Type B pancreatic cell (in vitro differentiated cells): Measurements from ENCODE around the gene TNFRSF6B. TPM values are rescaled to one million over a fixed set of nuclear protein-coding genes. Genes with fewer than 3 reads are reported as not detected.
A peak's percentile ranks its signal among the peaks of the same experiment; 100 is the strongest.
"Not testable (repeated sequence)": the region's sequence is repeated elsewhere in the genome, so short reads cannot be mapped to it uniquely, and the experiment has no call there.

ENCODE experiments used
- DNase-seq: peaks from one replicate; pipeline ENCODE4 v3.0.0; 2021; ENCODE audit warnings: mixed read lengths; ENCODE audit not compliant: unreplicated experiment; ENCODE audit errors: extremely low spot score
- H3K27ac Mint-ChIP-seq: 2 replicates; pipeline ENCODE4 v1.8.0; 2021; ENCODE audit warnings: mild to moderate bottlenecking, mixed read lengths
- H3K27me3 Mint-ChIP-seq: 2 replicates; pipeline ENCODE4 v1.8.0; 2021; ENCODE audit warnings: mixed read lengths
- H3K36me3 Mint-ChIP-seq: 2 replicates; pipeline ENCODE4 v1.8.0; 2021; ENCODE audit warnings: mixed read lengths
- H3K4me1 Mint-ChIP-seq: one replicate; pipeline ENCODE4 v1.8.0; 2021; ENCODE audit warnings: mixed read lengths; ENCODE audit not compliant: unreplicated experiment
- H3K4me3 Mint-ChIP-seq: 2 replicates; pipeline ENCODE4 v1.8.0; 2021; ENCODE audit warnings: mild to moderate bottlenecking, mixed read lengths
- H3K9me3 Mint-ChIP-seq: 2 replicates; pipeline ENCODE4 v1.8.0; 2021; ENCODE audit warnings: mixed read lengths
- long read RNA-seq: library from polyadenylated mRNA; unstranded; transcript quantifications from one replicate; pipeline ENCODE4 v2.0.0, GENCODE V29; 2020
- total RNA-seq: library from RNA; stranded (reverse); gene quantifications from 2 replicates; pipeline ENCODE4 v1.2.1, GENCODE V29; 2021; ENCODE audit warnings: low replicate concordance
- TF ChIP-seq, protein P1 (sequence below): fragments of 200-600 bp; sonication (generic); conservative IDR thresholded peaks from 2 replicates; pipeline ENCODE4 v1.5.0; 2021; ENCODE audit warnings: antibody characterized with exemption, mild to moderate bottlenecking

Gene TNFRSF6B
- not detected in 2 replicates for total RNA-seq
- long read RNA-seq, result 0 reads

- Mint-ChIP-seq H3K27ac (peak within 1 kb of the TSS; percentile 51), H3K9me3 (no peaks in the 10 kb centered on the region), H3K4me1 (no peaks in the 10 kb centered on the region), H3K36me3 (no peaks in the 10 kb centered on the region), H3K4me3 (no peak within 1 kb of the TSS), H3K27me3 (no peaks in the 10 kb centered on the region)
- TF ChIP-seq, protein P1, sequence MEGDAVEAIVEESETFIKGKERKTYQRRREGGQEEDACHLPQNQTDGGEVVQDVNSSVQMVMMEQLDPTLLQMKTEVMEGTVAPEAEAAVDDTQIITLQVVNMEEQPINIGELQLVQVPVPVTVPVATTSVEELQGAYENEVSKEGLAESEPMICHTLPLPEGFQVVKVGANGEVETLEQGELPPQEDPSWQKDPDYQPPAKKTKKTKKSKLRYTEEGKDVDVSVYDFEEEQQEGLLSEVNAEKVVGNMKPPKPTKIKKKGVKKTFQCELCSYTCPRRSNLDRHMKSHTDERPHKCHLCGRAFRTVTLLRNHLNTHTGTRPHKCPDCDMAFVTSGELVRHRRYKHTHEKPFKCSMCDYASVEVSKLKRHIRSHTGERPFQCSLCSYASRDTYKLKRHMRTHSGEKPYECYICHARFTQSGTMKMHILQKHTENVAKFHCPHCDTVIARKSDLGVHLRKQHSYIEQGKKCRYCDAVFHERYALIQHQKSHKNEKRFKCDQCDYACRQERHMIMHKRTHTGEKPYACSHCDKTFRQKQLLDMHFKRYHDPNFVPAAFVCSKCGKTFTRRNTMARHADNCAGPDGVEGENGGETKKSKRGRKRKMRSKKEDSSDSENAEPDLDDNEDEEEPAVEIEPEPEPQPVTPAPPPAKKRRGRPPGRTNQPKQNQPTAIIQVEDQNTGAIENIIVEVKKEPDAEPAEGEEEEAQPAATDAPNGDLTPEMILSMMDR, result no peak
- no peak for DNase-seq
Observed at GRCh38 chr20:63696628-63697356, at the start of gene TNFRSF6B. TSS of gene TNFRSF6B (plus strand) at chr20:63696652. CDS start at chr20:63696768, 116 bp downstream.

- H3K4me3 Mint-ChIP-seq, result no peak overlapping the region
- TF ChIP-seq, protein P1, result no peak
- DNase-seq, result no peak
- H3K4me1 Mint-ChIP-seq, result no peaks in the 10 kb centered on the region
- H3K36me3 Mint-ChIP-seq, result no peaks in the 10 kb centered on the region
- H3K9me3 Mint-ChIP-seq, result no peaks in the 10 kb centered on the region
- H3K27me3 Mint-ChIP-seq, result no peaks in the 10 kb centered on the region
- no peak overlapping the region for H3K27ac Mint-ChIP-seq
Observed at GRCh38 chr20:63648190-63648589, 48.3 kb upstream of the TNFRSF6B start.

DNA sequence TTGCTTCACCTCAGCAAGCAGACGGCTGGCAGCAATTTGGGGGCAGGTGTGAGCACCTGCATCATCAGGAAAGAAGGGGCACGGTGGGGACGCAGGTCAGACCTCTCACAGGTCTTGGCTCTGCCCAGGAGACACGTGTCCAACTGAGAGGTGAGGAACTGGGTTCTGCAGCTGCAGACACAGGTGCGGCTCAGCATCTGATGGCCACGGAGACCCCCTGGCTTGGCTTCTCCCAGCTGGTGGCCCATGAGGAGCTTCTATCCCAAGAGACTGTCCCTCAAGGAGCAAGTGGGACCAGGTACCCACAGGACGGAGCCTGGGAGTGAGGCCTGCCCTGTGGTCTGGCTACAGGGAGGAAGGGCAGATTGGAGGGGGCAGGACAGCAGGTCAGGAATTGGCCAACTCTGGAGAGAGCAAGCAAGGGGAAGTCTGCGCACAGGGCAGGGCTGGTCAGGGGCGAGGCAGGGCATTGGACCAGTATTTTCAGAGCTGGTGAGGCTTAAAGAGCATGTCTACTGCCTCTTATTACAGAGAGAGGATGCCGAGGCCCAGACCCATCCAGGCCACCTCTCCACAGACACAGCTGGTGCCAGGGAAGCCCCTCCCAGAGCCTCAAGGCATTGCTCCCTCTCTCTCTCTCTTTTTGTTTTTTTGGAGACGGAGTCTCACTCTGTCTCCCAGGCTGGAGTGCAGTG, 47.4 kb upstream of the TNFRSF6B start:
- TF ChIP-seq, protein P1, result no peak
- no peaks in the 10 kb centered on the region for H3K9me3 Mint-ChIP-seq
- no peaks in the 10 kb centered on the region for H3K27me3 Mint-ChIP-seq
- no peaks in the 10 kb centered on the region for H3K36me3 Mint-ChIP-seq
- H3K4me1 Mint-ChIP-seq, result peaks cover 3% of the 10 kb centered on the region
- DNase-seq, result no peak
- no peak overlapping the region for H3K27ac Mint-ChIP-seq
- peak overlapping the region; percentile 58 for H3K4me3 Mint-ChIP-seq

GRCh38 chr20:63650486-63650885, 46.0 kb upstream of the TNFRSF6B start:
- H3K27me3 Mint-ChIP-seq, H3K4me3 Mint-ChIP-seq, DNase-seq, H3K9me3 Mint-ChIP-seq, H3K4me1 Mint-ChIP-seq, H3K27ac Mint-ChIP-seq, H3K36me3 Mint-ChIP-seq: not testable (repeated sequence)

DNA sequence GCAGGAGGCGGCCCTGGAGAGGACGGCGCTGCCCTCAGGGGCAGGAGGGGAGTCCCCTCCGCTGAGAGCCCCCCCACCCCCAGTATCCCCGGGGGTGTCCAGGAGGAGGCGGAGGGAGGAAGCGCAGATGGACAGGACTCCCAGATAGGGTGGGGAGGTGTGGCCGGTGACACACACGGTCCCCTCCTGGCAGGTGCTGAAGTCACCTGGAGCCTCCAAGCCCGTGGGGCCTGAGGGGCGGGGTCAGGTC, 44.6 kb upstream of the TNFRSF6B start:
- TF ChIP-seq, protein P1, result no peak
- no peaks in the 10 kb centered on the region for H3K9me3 Mint-ChIP-seq
- no peak for DNase-seq
- peak overlapping the region; percentile 63 for H3K27ac Mint-ChIP-seq
- H3K4me3 Mint-ChIP-seq, result peak overlapping the region; percentile 90
- no peaks in the 10 kb centered on the region for H3K36me3 Mint-ChIP-seq
- H3K4me1 Mint-ChIP-seq, result peaks cover 7% of the 10 kb centered on the region
- H3K27me3 Mint-ChIP-seq, result no peaks in the 10 kb centered on the region

DNA sequence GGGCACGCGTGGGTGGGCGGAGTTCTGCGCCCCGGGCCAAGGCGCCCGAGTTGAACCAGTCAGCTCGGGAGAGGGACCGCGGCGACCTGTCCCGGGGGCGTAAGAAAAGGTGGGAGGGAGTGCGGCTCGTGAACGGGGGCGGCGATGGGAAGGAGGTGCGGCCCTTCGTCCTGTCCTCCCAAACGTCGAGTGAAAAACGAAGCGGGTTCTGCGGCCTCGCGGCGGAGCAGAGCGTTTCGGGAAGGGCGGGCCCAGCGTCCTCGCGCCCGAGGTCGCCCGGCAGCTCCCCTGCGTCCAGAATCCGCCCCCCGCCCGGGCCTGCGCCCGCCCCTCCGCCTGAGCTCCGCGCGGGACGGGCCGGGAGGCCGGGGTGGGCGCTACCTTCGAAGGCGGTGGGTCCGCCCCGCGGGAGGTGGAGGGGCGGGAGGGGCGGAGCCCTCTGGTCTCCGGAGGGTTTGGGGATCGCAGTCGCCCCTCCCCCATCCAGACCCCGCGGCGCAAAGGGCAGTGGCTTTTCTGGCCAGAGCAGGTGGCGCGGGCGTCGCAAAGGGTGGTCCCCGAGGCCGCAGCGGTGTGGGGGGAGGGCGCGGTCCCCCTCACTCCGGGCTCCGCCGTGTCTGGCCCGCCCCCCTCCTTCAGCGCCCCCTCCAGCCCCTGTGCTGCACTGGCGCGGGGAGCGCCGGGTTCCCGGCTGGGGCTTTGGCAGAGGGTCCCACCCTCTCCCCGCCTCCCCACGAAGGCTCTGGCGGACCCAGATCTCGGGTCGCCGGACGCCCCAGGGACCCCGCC, 44.1 kb upstream of the TNFRSF6B start:
- Mint-ChIP-seq H3K9me3 (no peaks in the 10 kb centered on the region), H3K36me3 (no peaks in the 10 kb centered on the region), H3K27ac (no peak overlapping the region), H3K4me3 (peak overlapping the region; percentile 90), H3K4me1 (peaks cover 7% of the 10 kb centered on the region), H3K27me3 (no peaks in the 10 kb centered on the region)
- DNase-seq, result no peak
- TF ChIP-seq, protein P1, result no peak
